HG02623 (cell line): ENCODE results near the gene CGB8.

ENCODE experiments used
- ATAC-seq: cut with Tn5 transposase; IDR thresholded peaks from one replicate; pipeline ENCODE4 v1.9.1; 2021; ENCODE audit warnings: moderate library complexity; ENCODE audit not compliant: unreplicated experiment

The CGB8 gene

GRCh38 chr19:49010453-49010852, 38.5 kb downstream of the CGB8 start:
- no peak for ATAC-seq

GRCh38 chr19:49009828-49010227, 39.1 kb downstream of the CGB8 start:
- ATAC-seq: no peak

- no peak for ATAC-seq
Observed at GRCh38 chr19:49006905-49007304, 42.0 kb downstream of the CGB8 start.

GRCh38 chr19:49004964-49005614, 43.8 kb downstream of the CGB8 start:
- no peak for ATAC-seq

GRCh38 chr19:49004133-49004532, 44.8 kb downstream of the CGB8 start:
- ATAC-seq: no peak

- ATAC-seq: no peak
Observed at GRCh38 chr19:48999481-49000325, 49.2 kb downstream of the CGB8 start.

GRCh38 chr19:48997972-48998371, 50.9 kb downstream of the CGB8 start:
- ATAC-seq: no peak
